ENCODE results near the gene SCNN1B. TPM values are rescaled to one million over a fixed set of nuclear protein-coding genes. Genes with fewer than 3 reads are reported as not detected.
"Not testable (repeated sequence)": the region's sequence is repeated elsewhere in the genome, so short reads cannot be mapped to it uniquely, and the experiment has no call there.

SCNN1B gene
- total RNA-seq, 1 donor: not detected

- no peak for DNase-seq (ENCODE audit: low read depth in 2 of 3, low spot score in 2 of 3)
Measured at GRCh38 chr16:23348579-23349469, 46.7 kb downstream of the SCNN1B start.

- no peak for DNase-seq (ENCODE audit: low read depth in 2 of 3, low spot score in 2 of 3)
Measured at GRCh38 chr16:23351360-23351759, 49.3 kb downstream of the SCNN1B start.

GRCh38 chr16:23353440-23353839 lies 51.3 kb downstream of the SCNN1B start:
- DNase-seq (ENCODE audit: low read depth in 2 of 3, low spot score in 2 of 3): no peak

- DNase-seq (ENCODE audit: low read depth in 2 of 3, low spot score in 2 of 3): no peak
Measured at GRCh38 chr16:23354246-23354645, 52.1 kb downstream of the SCNN1B start.

- no peak for DNase-seq (ENCODE audit: low read depth in 2 of 3, low spot score in 2 of 3)
Measured at GRCh38 chr16:23355106-23355670, 53.1 kb downstream of the SCNN1B start.

- DNase-seq (ENCODE audit: low read depth in 2 of 3, low spot score in 2 of 3): no peak
Measured at GRCh38 chr16:23356941-23357340, 54.8 kb downstream of the SCNN1B start.

GRCh38 chr16:23357761-23358290 lies 55.7 kb downstream of the SCNN1B start:
- no peak for DNase-seq (ENCODE audit: low read depth in 2 of 3, low spot score in 2 of 3)

GRCh38 chr16:23359092-23359760 lies 57.1 kb downstream of the SCNN1B start:
- DNase-seq (ENCODE audit: low read depth in 2 of 3, low spot score in 2 of 3): no peak

GRCh38 chr16:23362460-23363317 lies 60.6 kb downstream of the SCNN1B start:
- DNase-seq (ENCODE audit: low read depth in 2 of 3, low spot score in 2 of 3): no peak

- no peak for DNase-seq (ENCODE audit: low read depth in 2 of 3, low spot score in 2 of 3)
Measured at GRCh38 chr16:23365602-23366240, 63.6 kb downstream of the SCNN1B start.

GRCh38 chr16:23366341-23366740 lies 64.2 kb downstream of the SCNN1B start:
- not testable (repeated sequence) for DNase-seq (ENCODE audit: low read depth in 2 of 3, low spot score in 2 of 3)

- no peak for DNase-seq (ENCODE audit: low read depth in 2 of 3, low spot score in 2 of 3)
Measured at GRCh38 chr16:23367564-23367963, 65.5 kb downstream of the SCNN1B start.

- no peak for DNase-seq (ENCODE audit: low read depth in 2 of 3, low spot score in 2 of 3)
Measured at GRCh38 chr16:23367988-23368387, 65.9 kb downstream of the SCNN1B start.

GRCh38 chr16:23368469-23368868 lies 66.4 kb downstream of the SCNN1B start:
- DNase-seq (ENCODE audit: low read depth in 2 of 3, low spot score in 2 of 3): no peak

- DNase-seq (ENCODE audit: low read depth in 2 of 3, low spot score in 2 of 3): no peak
Measured at GRCh38 chr16:23369416-23369815, 67.3 kb downstream of the SCNN1B start.

- no peak for DNase-seq (ENCODE audit: low read depth in 2 of 3, low spot score in 2 of 3)
Measured at GRCh38 chr16:23371368-23371767, 69.3 kb downstream of the SCNN1B start.

GRCh38 chr16:23373436-23374219 lies 71.5 kb downstream of the SCNN1B start:
- DNase-seq (ENCODE audit: low read depth in 2 of 3, low spot score in 2 of 3): no peak

- no peak for DNase-seq (ENCODE audit: low read depth in 2 of 3, low spot score in 2 of 3)
Measured at GRCh38 chr16:23374721-23375510, 72.8 kb downstream of the SCNN1B start.
